HPDE6-E6E7 (cell line): Measurements from ENCODE around the gene GMCL1.
"Not testable (repeated sequence)": the region's sequence is repeated elsewhere in the genome, so short reads cannot be mapped to it uniquely, and the experiment has no call there.

Experiments
- DNase-seq: peaks from one replicate; pipeline ENCODE4 v3.0.0; 2011; ENCODE audit warnings: missing footprints; ENCODE audit errors: extremely low spot score

GMCL1 gene

GRCh38 chr2:69807821-69808540 is 21.5 kb upstream of the GMCL1 start:
- DNase-seq, result no peak

DNA sequence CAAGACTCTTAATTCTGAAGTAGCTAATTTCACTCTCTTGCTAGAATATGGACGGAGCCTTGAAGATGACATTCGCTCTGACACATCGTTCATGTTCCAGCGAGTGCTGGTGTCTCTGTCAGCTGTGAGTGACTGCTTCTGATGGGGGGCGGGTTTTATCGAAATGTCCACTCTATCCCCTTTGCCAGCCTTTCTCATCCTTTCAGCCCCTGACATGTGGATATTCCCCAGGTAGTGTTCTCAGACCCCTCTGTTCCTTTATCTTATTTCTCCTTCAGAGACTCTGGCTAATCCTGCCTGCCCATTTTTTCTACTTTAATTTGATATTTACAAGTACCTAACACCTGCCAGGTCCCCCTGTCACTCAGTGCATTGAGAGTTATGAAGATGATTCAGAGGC is 18.9 kb upstream of the GMCL1 start:
- DNase-seq, result no peak

GRCh38 chr2:69811018-69811417 is 18.4 kb upstream of the GMCL1 start:
- no peak for DNase-seq

- DNase-seq, result no peak
Observed at GRCh38 chr2:69811591-69811990, 17.9 kb upstream of the GMCL1 start.

- no peak for DNase-seq
Observed at GRCh38 chr2:69815717-69816116, 13.7 kb upstream of the GMCL1 start.

DNA sequence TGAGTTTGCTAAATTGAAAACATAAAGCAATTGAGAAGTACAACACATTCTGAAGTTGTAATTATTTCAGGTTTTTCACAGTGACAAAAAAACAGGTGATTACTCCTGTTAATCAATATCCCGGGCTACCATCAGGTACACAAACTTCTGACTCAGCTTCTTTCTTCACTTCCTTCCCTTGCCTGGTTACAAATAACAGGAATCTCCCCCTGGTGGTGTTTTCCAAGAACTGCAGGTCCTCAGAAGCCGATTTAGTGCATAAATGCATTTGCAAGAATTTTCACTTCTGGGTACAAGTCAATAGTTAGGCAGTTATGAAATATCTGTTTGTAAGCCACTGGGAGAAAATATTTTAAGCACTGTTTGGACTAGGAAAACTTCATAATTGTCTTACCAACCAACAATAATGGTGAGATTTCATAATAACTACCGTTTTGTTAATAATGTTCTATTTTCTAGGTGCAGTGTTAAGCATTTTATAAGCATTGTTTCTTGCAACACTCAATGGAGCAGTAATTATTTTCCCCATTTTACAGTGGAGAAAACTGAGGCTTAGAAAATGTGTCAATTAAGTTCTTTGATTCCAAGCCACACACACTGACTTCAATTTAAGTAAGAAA is 12.4 kb upstream of the GMCL1 start:
- peak; percentile 67 for DNase-seq

DNA sequence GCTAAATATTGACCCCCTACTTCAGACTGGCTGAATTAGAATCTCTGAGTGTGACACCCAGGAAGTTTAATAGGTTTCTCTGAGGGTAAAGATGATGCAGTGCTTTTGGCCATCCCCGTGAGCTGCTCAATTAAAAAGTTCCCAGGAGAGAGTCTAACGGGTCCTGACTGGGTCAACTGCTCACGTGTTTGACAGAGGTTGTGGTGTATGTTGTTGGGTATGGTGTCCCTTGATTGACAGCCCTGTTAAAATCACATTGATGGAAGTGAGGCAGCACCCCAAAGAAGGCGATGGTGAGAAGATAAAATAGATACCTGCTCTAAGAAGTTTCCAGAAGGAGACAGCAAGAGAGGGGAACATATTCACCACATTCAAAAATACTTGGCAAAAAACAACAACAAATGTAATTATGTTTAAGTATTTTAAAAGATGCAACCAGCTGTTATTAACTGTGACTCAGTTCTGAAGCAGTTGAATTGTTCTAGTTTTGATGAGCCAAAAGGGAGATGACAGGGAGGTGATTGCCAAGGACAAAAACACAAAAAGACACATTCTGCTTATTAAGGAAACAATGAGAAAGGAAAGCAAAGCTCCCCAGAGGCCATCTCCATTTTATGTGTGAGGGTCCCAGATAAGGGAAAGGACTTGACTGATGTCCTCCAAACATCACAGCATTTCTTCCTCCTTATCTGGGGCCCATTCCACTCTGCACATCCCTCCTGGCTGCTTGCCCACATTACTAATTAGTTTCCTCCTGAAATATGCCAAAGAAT is 11.5 kb upstream of the GMCL1 start:
- DNase-seq, result no peak

DNA sequence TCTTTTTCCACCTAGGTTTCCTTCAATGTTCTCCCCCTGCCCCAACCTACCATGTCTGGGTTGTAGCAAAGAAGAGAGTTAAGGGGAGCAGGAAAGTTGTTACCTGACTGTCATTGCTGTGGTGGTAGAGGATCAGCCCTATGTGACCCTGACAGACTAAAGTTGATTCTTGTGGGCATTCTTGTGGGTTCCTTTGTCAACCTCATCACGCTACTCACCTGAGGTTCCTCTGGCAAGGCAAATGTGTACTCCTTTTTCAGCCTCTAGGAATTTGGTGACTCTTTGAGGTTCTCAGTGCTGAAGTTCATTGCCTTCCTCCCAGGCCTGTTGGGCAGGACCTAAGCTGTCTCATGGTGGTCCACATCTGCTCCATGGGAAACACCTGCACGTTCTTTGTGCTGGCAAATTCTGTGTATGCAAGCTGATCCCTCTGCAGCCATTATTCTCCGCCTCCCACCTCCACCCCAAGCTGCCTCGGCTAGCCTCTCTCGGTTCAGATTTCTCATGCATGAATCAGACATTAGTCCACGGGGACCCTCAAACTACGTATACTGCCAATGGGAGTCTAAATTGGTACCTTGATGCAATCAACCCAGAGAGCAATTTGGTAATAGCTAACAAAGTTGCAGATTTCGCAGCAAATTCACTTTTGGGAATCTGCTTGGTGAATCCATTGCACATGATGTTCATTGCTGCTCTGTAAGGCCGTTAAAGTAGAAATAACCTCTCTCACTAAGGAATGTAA is 1.5 kb upstream of the GMCL1 start:
- DNase-seq, result no peak

- DNase-seq, result no peak
Observed at GRCh38 chr2:69828938-69829255, 563 bp upstream of the GMCL1 start.

GRCh38 chr2:69830045-69830905 is 815 bp downstream of the GMCL1 start:
- peak; percentile 10 for DNase-seq

DNA sequence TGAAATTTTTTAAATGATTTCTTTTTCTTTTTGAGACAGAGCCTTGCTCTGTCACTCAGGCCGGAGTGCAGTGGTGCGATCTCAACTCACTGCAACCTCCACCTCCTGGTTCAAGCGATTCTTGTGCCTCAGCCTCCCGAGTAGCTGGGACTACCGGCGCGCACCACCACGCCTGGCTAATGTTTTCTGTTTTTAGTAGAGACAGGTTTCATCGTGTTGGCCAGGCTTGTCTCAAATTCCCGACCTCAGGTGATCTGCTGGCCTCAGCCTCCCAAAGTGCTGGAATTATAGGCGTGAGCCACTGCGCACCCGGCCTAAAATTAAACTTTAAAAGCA is 1.4 kb downstream of the GMCL1 start:
- DNase-seq, result not testable (repeated sequence)

DNA sequence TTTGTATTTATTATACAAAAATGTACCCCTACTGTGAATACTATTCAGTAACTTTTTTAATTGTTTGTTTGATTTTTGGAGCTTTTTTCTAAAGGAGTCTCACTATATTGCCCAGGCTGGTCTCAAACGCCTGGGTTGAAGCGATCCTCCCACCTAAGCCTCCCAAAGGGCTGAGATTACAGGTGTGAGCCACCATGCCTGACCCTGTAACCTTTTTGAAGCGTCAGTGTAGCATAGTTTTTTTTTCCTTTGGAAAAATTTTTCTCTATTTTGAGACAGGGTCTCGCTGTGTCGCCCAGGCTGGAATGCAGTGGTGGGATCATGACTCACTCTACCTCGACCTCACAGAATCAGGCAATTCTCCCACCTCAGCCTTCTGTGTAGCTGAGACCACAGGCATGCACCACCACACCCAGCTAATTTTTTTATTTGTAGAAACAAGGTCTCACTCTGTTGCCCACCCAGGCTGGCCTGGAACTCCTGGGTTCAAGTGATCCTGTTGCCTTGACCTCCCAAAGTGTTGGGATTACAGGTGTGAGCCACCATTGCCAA is 2.0 kb downstream of the GMCL1 start:
- no peak for DNase-seq

GRCh38 chr2:69833752-69834151 is 4.3 kb downstream of the GMCL1 start:
- no peak for DNase-seq

DNA sequence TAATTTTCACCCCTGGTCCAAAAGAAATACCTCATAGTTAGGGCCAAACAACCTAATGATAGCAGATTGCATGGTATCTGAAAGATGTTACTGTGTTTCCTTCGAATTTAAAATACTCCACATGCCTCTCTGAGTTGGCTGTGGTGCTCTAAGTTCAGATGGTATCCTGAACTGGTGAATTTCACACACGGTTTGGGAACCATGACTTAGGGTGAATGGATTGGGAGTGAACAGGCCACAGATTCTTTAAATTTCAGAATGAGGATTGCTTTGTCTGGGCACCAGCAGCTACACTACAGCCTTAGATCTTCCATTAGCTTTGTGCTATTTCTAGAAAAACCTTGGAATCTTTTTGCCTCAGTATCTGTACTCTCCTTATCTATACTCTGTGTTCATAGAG is 6.2 kb downstream of the GMCL1 start:
- DNase-seq, result no peak

GRCh38 chr2:69836316-69836715 is 6.9 kb downstream of the GMCL1 start:
- no peak for DNase-seq

GRCh38 chr2:69837533-69837932 is 8.1 kb downstream of the GMCL1 start:
- DNase-seq, result no peak

GRCh38 chr2:69843993-69844392 is 14.5 kb downstream of the GMCL1 start:
- no peak for DNase-seq

GRCh38 chr2:69844560-69844959 is 15.1 kb downstream of the GMCL1 start:
- no peak for DNase-seq

DNA sequence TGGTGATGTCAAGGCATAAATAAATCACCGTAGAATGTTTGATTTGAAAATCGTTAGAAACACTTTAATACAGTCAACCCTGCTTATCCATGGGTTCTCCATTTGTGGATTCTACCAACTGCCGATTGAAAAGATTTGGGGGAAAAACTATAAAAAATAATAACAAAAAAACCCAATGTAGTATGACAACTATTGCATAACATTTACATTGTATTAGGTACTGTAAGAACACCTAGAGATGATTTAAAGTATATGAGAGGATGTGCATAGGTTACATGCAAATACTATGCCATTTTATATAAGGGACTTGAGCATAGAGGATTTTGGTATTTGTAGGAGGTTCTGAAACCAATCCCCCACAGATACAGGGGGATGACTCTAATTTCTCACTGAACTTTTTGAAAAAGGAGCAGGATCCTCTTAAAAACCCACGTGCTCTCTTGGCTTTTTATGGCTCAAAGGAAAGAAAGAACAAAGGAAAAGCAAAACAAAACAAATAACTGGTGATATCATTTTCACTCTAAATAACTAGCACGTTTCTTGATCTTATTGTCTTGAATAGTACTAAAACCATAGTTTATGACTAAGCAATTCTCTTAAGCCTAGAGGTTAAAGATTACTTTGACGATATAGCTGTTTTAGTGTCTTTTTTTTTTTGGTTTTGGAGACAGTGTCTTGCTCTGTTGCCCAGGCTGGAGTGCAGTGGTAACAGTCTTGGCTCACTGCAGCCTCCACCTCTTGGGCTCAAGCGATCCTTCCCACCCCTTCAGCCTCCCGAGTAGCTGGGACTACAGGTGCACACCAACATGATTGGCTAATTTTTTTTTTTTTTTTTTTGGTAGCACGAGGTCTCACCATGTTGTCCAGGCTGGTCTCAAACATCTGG is 17.0 kb downstream of the GMCL1 start:
- DNase-seq, result no peak
